H1 (cell line): Measurements from ENCODE around the gene UGT1A6. TPM values are rescaled to one million over a fixed set of nuclear protein-coding genes. Genes with fewer than 3 reads are reported as not detected.

Source experiments
- CTCF ChIA-PET: fragments of 300-600 bp; sonication (Branson Sonifier 250); formaldehyde crosslinking; loops from one replicate; lab custom pipeline; 2021; ENCODE audit not compliant: partially characterized antibody; lab: Charles Lee
- POLR2A ChIA-PET: fragments of 300-600 bp; sonication (Branson Sonifier 250); formaldehyde crosslinking; loops from one replicate; lab custom pipeline; 2021; ENCODE audit warnings: inconsistent platforms; ENCODE audit not compliant: partially characterized antibody; lab: Charles Lee
- DNase-seq, 2 experiments: peaks; one replicate each; pipeline versions ENCODE4 v3.0.0 to v3.0.0-alpha.2; 2010 to 2022; ENCODE audit warnings: low spot score in 2 of 2, low read depth in 1 of 2, mixed read lengths in 1 of 2
- FAIRE-seq: peaks from 2 replicates; lab custom pipeline; 2011; peaks lifted over from hg19 to GRCh38; lab: Jason Lieb, UNC
- H2AFZ ChIP-seq: 2 replicates; pipeline ENCODE4 v1.8.1; 2012; ENCODE audit warnings: low read length, inconsistent platforms
- H2AK5ac ChIP-seq: 2 replicates; pipeline ENCODE4 v1.6.1; 2013; ENCODE audit warnings: low read depth, low read length
- H2BK120ac ChIP-seq: replicated peaks from 2 replicates; pipeline ENCODE3; 2013; ENCODE audit warnings: low read depth, low read length, inconsistent platforms
- H2BK12ac ChIP-seq: 2 replicates; pipeline ENCODE4 v1.6.1; 2013; ENCODE audit warnings: low read depth, low read length
- H2BK15ac ChIP-seq: 2 replicates; pipeline ENCODE4 v1.6.1; 2013; ENCODE audit warnings: low read length
- H2BK20ac ChIP-seq: 2 replicates; pipeline ENCODE4 v1.6.1; 2013; ENCODE audit warnings: low read length
- H2BK5ac ChIP-seq: 2 replicates; pipeline ENCODE4 v1.6.1; 2013; ENCODE audit warnings: low read depth, low read length
- H3K14ac ChIP-seq: 2 replicates; pipeline ENCODE4 v1.6.1; 2013; ENCODE audit warnings: inconsistent platforms; ENCODE audit not compliant: insufficient read length
- H3K18ac ChIP-seq: 2 replicates; pipeline ENCODE4 v1.6.1; 2013; ENCODE audit warnings: low read length; ENCODE audit errors: extremely low read depth
- H3K23ac ChIP-seq: 2 replicates; pipeline ENCODE4 v1.6.1; 2013; ENCODE audit warnings: inconsistent platforms; ENCODE audit not compliant: insufficient read length
- H3K23me2 ChIP-seq: 2 replicates; pipeline ENCODE4 v1.6.1; 2013; ENCODE audit warnings: low read depth, low read length
- H3K27ac ChIP-seq: 2 replicates; pipeline ENCODE4 v1.6.1; 2011; ENCODE audit warnings: low read depth, low read length, inconsistent platforms
- H3K27me3 ChIP-seq, 4 experiments: replicated peaks in 1 of 4; 1 replicate in 1 of 4; 2 replicates in 3 of 4; pipeline versions ENCODE4 v1.6.1 to v1.8.1; 2011 to 2013; ENCODE audit warnings: low read length in 3 of 4, mild to moderate bottlenecking in 3 of 4, inconsistent platforms in 2 of 4, mixed read lengths in 2 of 4, moderate library complexity in 1 of 4; ENCODE audit not compliant: control insufficient read depth in 3 of 4, insufficient read depth in 3 of 4; ENCODE audit errors: extremely low read depth in 1 of 4
- H3K36me3 ChIP-seq, 4 experiments: 2 replicates each; pipeline versions ENCODE4 v1.6.1 to v1.8.1; 2011 to 2013; ENCODE audit warnings: mild to moderate bottlenecking in 4 of 4, low read length in 3 of 4, moderate library complexity in 2 of 4, control low read depth in 1 of 4, inconsistent platforms in 1 of 4; ENCODE audit not compliant: insufficient read depth in 4 of 4, control insufficient read depth in 2 of 4
- H3K4ac ChIP-seq: replicated peaks from 2 replicates; pipeline ENCODE3; 2013; ENCODE audit warnings: low read length, low read depth, mixed read lengths, inconsistent platforms; ENCODE audit not compliant: insufficient read length
- H3K4me1 ChIP-seq, 4 experiments: replicated peaks in 1 of 4; 1 replicate in 1 of 4; 2 replicates in 3 of 4; pipeline versions ENCODE4 v1.6.1 to v1.8.1; 2011 to 2013; ENCODE audit warnings: low read length in 3 of 4, inconsistent platforms in 2 of 4, mixed read lengths in 1 of 4; ENCODE audit not compliant: insufficient read depth in 4 of 4, control insufficient read depth in 3 of 4
- H3K4me2 ChIP-seq, 2 experiments: 2 replicates each; pipeline versions ENCODE4 v1.6.1 to v1.8.1; 2011 to 2013; ENCODE audit warnings: low read depth in 2 of 2, low read length in 2 of 2, control low read depth in 1 of 2, inconsistent platforms in 1 of 2, mild to moderate bottlenecking in 1 of 2; ENCODE audit not compliant: insufficient read depth in 1 of 2
- H3K4me3 ChIP-seq, 4 experiments: fragments of 200-600, 300-600 bp in 1 of 4; sonication (generic), shearing (Covaris generic), sonication (Bioruptor Twin) in 1 of 4; 2 replicates each; pipeline versions ENCODE4 v1.5.1 to v1.8.1; 2011 to 2016; ENCODE audit warnings: low read length in 4 of 4, low read depth in 3 of 4, control low read depth in 2 of 4, inconsistent platforms in 2 of 4, mild to moderate bottlenecking in 2 of 4, mixed read lengths in 1 of 4, moderate library complexity in 1 of 4; ENCODE audit not compliant: insufficient read depth in 2 of 4; ENCODE audit errors: extremely low read depth in 1 of 4
- H3K56ac ChIP-seq: replicated peaks from 2 replicates; pipeline ENCODE3; 2013; ENCODE audit warnings: low read depth, mild to moderate bottlenecking, mixed read lengths, low read length, inconsistent platforms; ENCODE audit not compliant: insufficient read length
- H3K79me1 ChIP-seq: 2 replicates; pipeline ENCODE4 v1.6.1; 2013; ENCODE audit warnings: low read depth, low read length, control low read depth
- H3K79me2 ChIP-seq, 2 experiments: 2 replicates each; pipeline versions ENCODE4 v1.6.1 to v1.8.1; 2012 to 2013; ENCODE audit warnings: low read length in 2 of 2, mild to moderate bottlenecking in 2 of 2, inconsistent platforms in 1 of 2; ENCODE audit not compliant: insufficient read depth in 2 of 2, control insufficient read depth in 1 of 2
- H3K9ac ChIP-seq, 4 experiments: replicated peaks in 1 of 4; 1 replicate in 1 of 4; 2 replicates in 3 of 4; pipeline versions ENCODE4 v1.6.1 to v1.8.1; 2011 to 2013; ENCODE audit warnings: low read depth in 3 of 4, low read length in 3 of 4, control low read depth in 2 of 4, mild to moderate bottlenecking in 2 of 4, moderate library complexity in 2 of 4, inconsistent platforms in 1 of 4; ENCODE audit errors: extremely low read depth in 1 of 4
- H3K9me3 ChIP-seq, 2 experiments: 2 replicates each; pipeline versions ENCODE4 v1.6.1 to v1.8.1; 2012 to 2013; ENCODE audit warnings: mild to moderate bottlenecking in 2 of 2, moderate library complexity in 2 of 2, control low read depth in 1 of 2, inconsistent platforms in 1 of 2, low read depth in 1 of 2, low read length in 1 of 2, mixed read lengths in 1 of 2; ENCODE audit not compliant: insufficient read depth in 2 of 2
- H4K20me1 ChIP-seq, 2 experiments: replicated peaks in 1 of 2; 2 replicates each; pipeline versions ENCODE3 to v1.8.1; 2011 to 2013; ENCODE audit warnings: inconsistent platforms in 2 of 2, low read length in 2 of 2, mild to moderate bottlenecking in 1 of 2; ENCODE audit not compliant: insufficient read depth in 2 of 2, control insufficient read depth in 1 of 2
- H4K5ac ChIP-seq: 2 replicates; pipeline ENCODE4 v1.6.1; 2013; ENCODE audit warnings: low read length, low read depth, mixed read lengths, inconsistent platforms; ENCODE audit not compliant: insufficient read length
- H4K8ac ChIP-seq: 2 replicates; pipeline ENCODE4 v1.8.0; 2013; ENCODE audit warnings: mild to moderate bottlenecking, moderate library complexity, low read length, inconsistent platforms; ENCODE audit not compliant: insufficient read depth; ENCODE audit errors: extremely low read depth
- H4K91ac ChIP-seq: replicated peaks from 2 replicates; pipeline ENCODE3; 2013; ENCODE audit warnings: low read length, mixed read lengths, inconsistent platforms; ENCODE audit not compliant: insufficient read length
- FOSL1 ChIP-seq: IDR thresholded peaks from 2 replicates; pipeline ENCODE4 v1.6.1; 2011; ENCODE audit warnings: mild to moderate bottlenecking, low read depth, low read length, moderate library complexity; ENCODE audit not compliant: insufficient read depth
- JUN ChIP-seq: IDR thresholded peaks from 2 replicates; pipeline ENCODE4 v1.6.1; 2011; ENCODE audit warnings: low read depth, mild to moderate bottlenecking, improper control_type of control experiment, low read length
- KDM1A ChIP-seq: fragments of 200-600, 300-600 bp; sonication (generic); IDR thresholded peaks from 2 replicates; pipeline ENCODE4 v1.7.1; 2016; ENCODE audit warnings: mild to moderate bottlenecking, low read length, borderline replicate concordance
- RNF2 ChIP-seq: fragments of 200-900, 300-1000 bp; sonication (generic); IDR thresholded peaks from 2 replicates; pipeline ENCODE4 v1.7.1; 2016; ENCODE audit warnings: borderline replicate concordance, low read depth, mild to moderate bottlenecking, antibody characterized with exemption, low read length; ENCODE audit not compliant: poor library complexity, severe bottlenecking; ENCODE audit errors: missing control alignments
- RXRA ChIP-seq: IDR thresholded peaks from 2 replicates; pipeline ENCODE4 v1.6.1; 2011; ENCODE audit warnings: low read depth, mild to moderate bottlenecking, low read length, moderate library complexity; ENCODE audit not compliant: insufficient read depth
- SP2 ChIP-seq: IDR thresholded peaks from 2 replicates; pipeline ENCODE4 v1.6.1; 2012; ENCODE audit warnings: mild to moderate bottlenecking, low read length, inconsistent platforms
- SP4 ChIP-seq: IDR thresholded peaks from 2 replicates; pipeline ENCODE4 v1.6.1; 2012; ENCODE audit warnings: low read length, inconsistent platforms
- SUZ12 ChIP-seq: fragments of 200-600 bp; sonication (generic); IDR thresholded peaks from 2 replicates; pipeline ENCODE4 v1.6.1; 2012; ENCODE audit warnings: mild to moderate bottlenecking, inconsistent platforms, low read length, moderate library complexity, mixed read lengths
- TCF12 ChIP-seq: IDR thresholded peaks from 2 replicates; pipeline ENCODE4 v1.6.1; 2011; ENCODE audit warnings: low read depth, mild to moderate bottlenecking, low read length
- USF2 ChIP-seq: IDR thresholded peaks from 2 replicates; pipeline ENCODE4 v1.6.1; 2011; ENCODE audit warnings: low read length, improper control_type of control experiment
- WGBS, 2 experiments: shearing (Covaris generic) in 1 of 2; methylation state at CpG; one replicate each; pipeline versions ENCODE4 v1.1.6 to v1.1.7; 2013 to 2015; ENCODE audit warnings: low lambda C conversion rate in 2 of 2, mixed read lengths in 2 of 2, inconsistent platforms in 1 of 2, low coverage in 1 of 2, missing lambda C conversion rate in 1 of 2; ENCODE audit not compliant: insufficient replicate concordance in 2 of 2, insufficient coverage in 1 of 2, insufficient read length in 1 of 2; ENCODE audit errors: extremely low coverage in 1 of 2, missing lambda C conversion rate in 1 of 2; 5-methylcytosine and 5-hydroxymethylcytosine counted together
- polyA plus RNA-seq, 7 experiments: library from polyadenylated mRNA; depleted of rRNA in 3 of 7; stranded (reverse) in 5 of 7; unstranded in 2 of 7; fragments of >200 nt in 5 of 7; fragments of 200-250 nt in 2 of 7; gene quantifications; 1 replicate in 5 of 7; 2 replicates in 1 of 7; 4 replicates in 1 of 7; pipeline versions ENCODE4 v1.2.1 to v1.2.3, GENCODE V29; 2011 to 2013; ENCODE audit warnings: missing spikeins in 2 of 7, mixed read lengths in 2 of 7
- total RNA-seq: library from RNA; stranded (reverse); fragmentation: NEBNext Ultra II Directional; extraction: Animal tissue kit (Norgen Biotek cat#: 25700); gene quantifications from 2 replicates; pipeline ENCODE4 v1.2.1, GENCODE V29; 2021

UGT1A6 gene
- total and polyA plus RNA-seq, 2 of the 8 experiments (the other 6 are each of a cell fraction or from before 2014, with no cell fraction given) = not detected

- no peaks in the 10 kb centered on the region for H3K79me1 ChIP-seq
- no peak overlapping the region for H3K4ac ChIP-seq
- no peak overlapping the region for H4K5ac ChIP-seq
- H2BK20ac ChIP-seq = no peak overlapping the region
- H3K18ac ChIP-seq = no peak overlapping the region
- H3K14ac ChIP-seq = no peak overlapping the region
- no peak overlapping the region for H3K4me3 ChIP-seq
- POLR2A ChIA-PET = no interaction called here
- H3K4me1 ChIP-seq = peaks cover 0 to 8% (median 2%) of the 10 kb centered on the region in 4 experiments; a peak in 1 of 7 replicates
- H3K36me3 ChIP-seq = no peaks in the 10 kb centered on the region
- CTCF ChIA-PET = interaction anchor here (0.5 to 2.7 kb wide), 4 partner anchors 8 to 243 kb away, joined by 3 to 19 read pairs (median 3); no protein-coding TSS in a partner anchor
- no peak overlapping the region for H2AFZ ChIP-seq
- H3K27ac ChIP-seq = no peak overlapping the region
- peak overlapping the region; percentile 7 for H4K91ac ChIP-seq
- no peak overlapping the region for H3K23ac ChIP-seq
- H3K79me2 ChIP-seq = no peaks in the 10 kb centered on the region
- H3K56ac ChIP-seq = no peak overlapping the region
- no peak overlapping the region for H3K9ac ChIP-seq
- H4K8ac ChIP-seq = no peak overlapping the region
- H2BK120ac ChIP-seq = no peak overlapping the region
- H3K27me3 ChIP-seq = no peaks in the 10 kb centered on the region
- H2BK12ac ChIP-seq = no peak overlapping the region
- WGBS, 2 experiments = 88% methylated on average over 11 of the region's 11 CpGs; no CpG with 5 or more reads in 1 of the 2 experiments
- no peak overlapping the region for H2BK5ac ChIP-seq
- H2AK5ac ChIP-seq = no peak overlapping the region
- H3K4me2 ChIP-seq = no peak overlapping the region
- H4K20me1 ChIP-seq = no peaks in the 10 kb centered on the region
- peaks cover 0 to 2% of the 10 kb centered on the region in 2 experiments; a peak in 1 of 4 replicates for H3K9me3 ChIP-seq
- H3K23me2 ChIP-seq = peaks cover 2% of the 10 kb centered on the region; the same call in 1 of the 2 replicates
- DNase-seq (no peak), FAIRE-seq (no peak)
- 0 out of 2 replicates have a peak overlapping the region, but pooled peaks have one; percentile 73 for H2BK15ac ChIP-seq
- TF ChIP-seq SP4 = no peak
- no peak for TF ChIP-seq SUZ12
- no peak for TF ChIP-seq KDM1A
- TF ChIP-seq RNF2 = no peak
- no peak for TF ChIP-seq JUN
- no peak for TF ChIP-seq TCF12
- TF ChIP-seq USF2 = no peak
- TF ChIP-seq FOSL1 = no peak
- no peak for TF ChIP-seq RXRA
- TF ChIP-seq SP2 = no peak
Observed at GRCh38 chr2:233691443-233692433, 952 bp upstream of the UGT1A6 start.
